Measurements from ENCODE around the gene AP5S1. TPM values are rescaled to one million over a fixed set of nuclear protein-coding genes. Genes with fewer than 3 reads are reported as not detected.
"Not testable (repeated sequence)": the region's sequence is repeated elsewhere in the genome, so short reads cannot be mapped to it uniquely, and the experiment has no call there.

AP5S1 gene
- total and polyA plus RNA-seq, 2 experiments from 2014 or later = 20.5 to 25.0 TPM

DNA sequence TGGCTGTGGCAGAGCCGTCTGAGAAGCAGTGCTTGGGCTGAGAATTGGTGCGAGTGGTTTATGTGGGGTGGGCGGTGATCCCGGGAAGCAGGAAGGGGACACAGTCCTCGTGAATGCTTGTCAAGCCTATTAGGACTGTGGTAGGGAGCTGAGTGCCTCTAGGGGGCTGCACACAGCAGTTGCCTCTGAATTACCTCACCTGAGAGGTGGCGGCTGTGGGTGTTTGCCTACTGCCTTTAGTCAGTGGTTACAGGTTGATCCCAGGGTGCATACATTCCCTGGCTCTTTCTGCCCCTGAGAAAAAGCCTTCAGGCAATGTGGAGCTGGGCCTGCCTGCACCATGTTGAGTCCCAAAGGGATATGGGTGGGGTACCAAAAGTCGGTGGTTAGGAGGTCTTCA lies 5.2 kb downstream of the AP5S1 start:
- DNase-seq = no peak
- Histone ChIP-seq H3K9me2 (ENCODE audit: insufficient read depth) (no peaks in the 10 kb centered on the region), H3K79me2 (ENCODE audit: insufficient read depth) (peaks cover 24% of the 10 kb centered on the region), H3K9ac (no peak overlapping the region), H3K4me2 (ENCODE audit: unreplicated experiment) (no peak overlapping the region), H2AFZ (no peak overlapping the region), H3K27me3 (replicated peaks; ENCODE audit: insufficient read depth) (no peaks in the 10 kb centered on the region), H3K36me3 (ENCODE audit: low read depth) (peaks cover 9% of the 10 kb centered on the region), H3F3A (ENCODE audit: insufficient read depth) (peaks cover 4% of the 10 kb centered on the region; the same call in 1 of the 2 replicates), H4K20me1 (ENCODE audit: insufficient read depth) (no peaks in the 10 kb centered on the region), H3K9me3 (ENCODE audit: low read depth) (no peaks in the 10 kb centered on the region), H3K4me3 (no peak overlapping the region), H3K27ac (no peak overlapping the region), H3K4me1 (ENCODE audit: insufficient read depth) (peaks cover 6% of the 10 kb centered on the region)
- TF ChIP-seq EZH2phosphoT487 (IDR thresholded peaks at IDR 0.05; ENCODE audit: insufficient read depth, low read depth) = no peak
- no peak for TF ChIP-seq EZH2 (IDR thresholded peaks at IDR 0.05; ENCODE audit: insufficient read depth, poor library complexity, severe bottlenecking)
- in situ Hi-C loops (cut with MboI) = no loop called here
- 94% methylated on average over 7 of the region's 7 CpGs for WGBS, 2 experiments (ENCODE audit: low coverage in 1 of 2, low lambda C conversion rate in 2 of 2, missing lambda C conversion rate in 2 of 2)

DNA sequence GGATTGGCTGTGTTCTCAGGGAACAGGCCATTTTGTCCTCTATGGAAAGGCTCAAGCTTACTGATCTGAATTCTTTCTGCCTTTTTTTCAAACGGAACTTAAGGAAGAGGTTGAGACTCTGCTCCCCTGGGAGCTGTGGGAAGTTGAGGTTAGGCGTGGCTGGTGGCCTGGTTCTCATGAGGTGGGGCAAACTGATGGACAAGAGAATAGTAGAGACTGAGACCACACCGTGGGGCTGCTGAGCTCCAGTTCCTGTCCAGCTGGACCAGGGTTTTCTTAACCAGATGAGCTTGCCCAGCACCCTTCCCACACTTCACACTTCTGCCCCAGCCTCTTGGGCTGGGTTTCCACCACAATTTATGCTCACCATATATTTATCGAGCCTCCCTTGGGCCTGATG lies 6.1 kb downstream of the AP5S1 start:
- WGBS, 2 experiments (ENCODE audit: low coverage in 1 of 2, low lambda C conversion rate in 2 of 2, missing lambda C conversion rate in 2 of 2) = 60 to 63% methylated on average over 4 of the region's 4 CpGs
- in situ Hi-C loops (cut with MboI) = no loop called here
- H3K27ac ChIP-seq = no peak overlapping the region
- no peaks in the 10 kb centered on the region for H3K9me3 ChIP-seq (ENCODE audit: low read depth)
- H3K4me3 ChIP-seq = no peak overlapping the region
- peaks cover 17% of the 10 kb centered on the region for H3K79me2 ChIP-seq (ENCODE audit: insufficient read depth)
- TF ChIP-seq EZH2 (IDR thresholded peaks at IDR 0.05; ENCODE audit: insufficient read depth, poor library complexity, severe bottlenecking) (no peak), EZH2phosphoT487 (IDR thresholded peaks at IDR 0.05; ENCODE audit: insufficient read depth, low read depth) (no peak)
- DNase-seq = no peak
- no peaks in the 10 kb centered on the region for H3K9me2 ChIP-seq (ENCODE audit: insufficient read depth)
- peaks cover 4% of the 10 kb centered on the region; the same call in 1 of the 2 replicates for H3F3A ChIP-seq (ENCODE audit: insufficient read depth)
- H3K4me2 ChIP-seq (ENCODE audit: unreplicated experiment) = no peak overlapping the region
- H3K4me1 ChIP-seq (ENCODE audit: insufficient read depth) = peaks cover 2% of the 10 kb centered on the region
- peaks cover 9% of the 10 kb centered on the region for H3K36me3 ChIP-seq (ENCODE audit: low read depth)
- H3K9ac ChIP-seq = no peak overlapping the region
- H3K27me3 ChIP-seq (replicated peaks; ENCODE audit: insufficient read depth) = no peaks in the 10 kb centered on the region
- H2AFZ ChIP-seq = no peak overlapping the region
- no peaks in the 10 kb centered on the region for H4K20me1 ChIP-seq (ENCODE audit: insufficient read depth)

DNA sequence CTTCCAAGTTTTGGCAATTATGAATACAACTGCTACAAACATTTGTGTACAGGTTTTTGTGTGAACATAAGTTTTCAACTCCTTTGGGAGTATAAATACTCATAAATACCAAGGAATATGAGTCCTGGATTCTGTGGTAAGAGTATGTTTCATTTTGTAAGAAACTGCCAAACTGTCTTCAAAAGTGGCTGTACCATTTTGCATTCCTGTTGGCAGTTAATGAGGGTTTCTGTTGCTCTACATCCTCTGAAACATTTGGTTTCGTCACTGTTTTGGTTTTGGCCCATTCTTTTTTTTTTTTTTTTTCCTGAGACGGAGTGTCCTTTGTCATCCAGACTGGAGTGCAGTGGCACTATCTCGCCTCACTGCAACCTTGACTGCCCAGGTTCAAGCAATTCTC lies 8.5 kb downstream of the AP5S1 start:
- Histone ChIP-seq H3K9ac (no peak overlapping the region), H3K4me3 (no peak overlapping the region), H2AFZ (no peak overlapping the region), H3K79me2 (ENCODE audit: insufficient read depth) (no peaks in the 10 kb centered on the region), H3K9me2 (ENCODE audit: insufficient read depth) (no peaks in the 10 kb centered on the region), H3K9me3 (ENCODE audit: low read depth) (no peaks in the 10 kb centered on the region), H3K36me3 (ENCODE audit: low read depth) (no peaks in the 10 kb centered on the region), H4K20me1 (ENCODE audit: insufficient read depth) (no peaks in the 10 kb centered on the region), H3F3A (ENCODE audit: insufficient read depth) (peaks cover 4% of the 10 kb centered on the region; the same call in 1 of the 2 replicates), H3K27ac (no peak overlapping the region), H3K4me2 (ENCODE audit: unreplicated experiment) (no peak overlapping the region), H3K27me3 (replicated peaks; ENCODE audit: insufficient read depth) (no peaks in the 10 kb centered on the region), H3K4me1 (ENCODE audit: insufficient read depth) (no peaks in the 10 kb centered on the region)
- WGBS, 2 experiments (ENCODE audit: low coverage in 1 of 2, low lambda C conversion rate in 2 of 2, missing lambda C conversion rate in 2 of 2) = 95 to 96% methylated on average over 3 of the region's 3 CpGs
- in situ Hi-C loops (cut with MboI) = no loop called here
- TF ChIP-seq EZH2phosphoT487 (IDR thresholded peaks at IDR 0.05; ENCODE audit: insufficient read depth, low read depth) (no peak), EZH2 (IDR thresholded peaks at IDR 0.05; ENCODE audit: insufficient read depth, poor library complexity, severe bottlenecking) (no peak)
- no peak for DNase-seq

DNA sequence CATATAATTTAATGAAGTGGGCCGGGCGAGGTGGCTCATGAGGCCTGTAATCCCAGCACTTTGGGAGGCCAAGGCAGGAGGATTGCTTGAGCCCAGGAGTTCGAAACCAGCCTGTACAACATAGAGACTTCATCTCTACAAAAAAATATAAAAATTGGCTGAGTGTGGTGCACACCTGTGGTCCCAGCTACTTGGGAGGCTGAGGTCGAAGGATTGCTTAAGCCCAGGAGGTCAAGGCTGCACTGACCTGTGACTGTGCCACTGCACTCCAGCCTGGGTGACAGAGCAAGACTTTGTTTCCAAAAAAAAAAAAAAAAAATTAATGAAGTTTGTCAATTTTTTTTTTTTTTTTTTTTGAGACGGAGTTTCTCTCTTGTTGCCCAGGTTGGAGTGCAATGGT lies 9.5 kb downstream of the AP5S1 start:
- H3K4me2 ChIP-seq (ENCODE audit: unreplicated experiment); H3K9me3 ChIP-seq (ENCODE audit: low read depth); in situ Hi-C loops (cut with MboI); H3K9ac ChIP-seq; H4K20me1 ChIP-seq (ENCODE audit: insufficient read depth); H2AFZ ChIP-seq; H3K79me2 ChIP-seq (ENCODE audit: insufficient read depth); H3K4me1 ChIP-seq (ENCODE audit: insufficient read depth); DNase-seq; H3K9me2 ChIP-seq (ENCODE audit: insufficient read depth); H3K27ac ChIP-seq; H3K4me3 ChIP-seq; H3F3A ChIP-seq (ENCODE audit: insufficient read depth); H3K36me3 ChIP-seq (ENCODE audit: low read depth); H3K27me3 ChIP-seq (replicated peaks; ENCODE audit: insufficient read depth): not testable (repeated sequence)
- WGBS, 2 experiments (ENCODE audit: low coverage in 1 of 2, low lambda C conversion rate in 2 of 2, missing lambda C conversion rate in 2 of 2) = 95 to 97% methylated on average over 5 of the region's 5 CpGs

DNA sequence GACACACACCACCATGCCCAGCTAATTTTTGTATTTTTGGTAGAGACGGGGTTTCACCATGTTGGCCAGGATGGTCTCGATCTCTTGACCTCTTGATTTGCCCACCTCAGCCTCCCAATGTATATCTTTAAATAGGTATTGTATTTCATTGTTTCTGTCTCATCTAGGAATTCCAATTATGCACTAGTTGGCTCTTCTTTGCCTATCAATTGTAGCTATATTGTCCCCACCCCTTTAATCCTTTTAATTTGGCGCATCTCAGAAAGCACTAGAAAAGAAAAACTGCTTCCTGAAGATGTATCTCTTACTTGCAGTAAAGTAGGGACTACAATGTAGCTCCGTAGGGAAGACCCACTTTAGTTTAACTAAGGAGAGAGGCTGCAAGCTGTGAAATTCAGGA lies 15.8 kb downstream of the AP5S1 start:
- Histone ChIP-seq H3K9me2 (ENCODE audit: insufficient read depth) (no peaks in the 10 kb centered on the region), H3K36me3 (ENCODE audit: low read depth) (no peaks in the 10 kb centered on the region), H3K4me2 (ENCODE audit: unreplicated experiment) (no peak overlapping the region), H4K20me1 (ENCODE audit: insufficient read depth) (no peaks in the 10 kb centered on the region), H3K27me3 (replicated peaks; ENCODE audit: insufficient read depth) (no peaks in the 10 kb centered on the region), H3F3A (ENCODE audit: insufficient read depth) (no peaks in the 10 kb centered on the region), H3K4me3 (no peak overlapping the region), H3K27ac (no peak overlapping the region), H3K9ac (no peak overlapping the region), H2AFZ (no peak overlapping the region), H3K9me3 (ENCODE audit: low read depth) (no peaks in the 10 kb centered on the region), H3K4me1 (ENCODE audit: insufficient read depth) (no peaks in the 10 kb centered on the region), H3K79me2 (ENCODE audit: insufficient read depth) (no peaks in the 10 kb centered on the region)
- no peak for DNase-seq
- in situ Hi-C loops (cut with MboI) = no loop called here
- no peak for TF ChIP-seq EZH2 (IDR thresholded peaks at IDR 0.05; ENCODE audit: insufficient read depth, poor library complexity, severe bottlenecking)
- no peak for TF ChIP-seq EZH2phosphoT487 (IDR thresholded peaks at IDR 0.05; ENCODE audit: insufficient read depth, low read depth)
- WGBS, 2 experiments (ENCODE audit: low coverage in 1 of 2, low lambda C conversion rate in 2 of 2, missing lambda C conversion rate in 2 of 2) = 90 to 93% methylated on average over 4 of the region's 4 CpGs
